HG03521 (cell line): ENCODE measurements around the gene CLIC6.
"Not testable (repeated sequence)": the region's sequence is repeated elsewhere in the genome, so short reads cannot be mapped to it uniquely, and the experiment has no call there.

Source experiments
- ATAC-seq: cut with Tn5 transposase; IDR thresholded peaks from one replicate; pipeline ENCODE4 v1.9.1; 2021; ENCODE audit warnings: mild to moderate bottlenecking, moderate library complexity; ENCODE audit not compliant: unreplicated experiment

The CLIC6 gene

GRCh38 chr21:34651642-34652041, 17.2 kb upstream of the CLIC6 start:
- ATAC-seq: no peak

- no peak for ATAC-seq
These were observed 15.3 kb upstream of the CLIC6 start for GRCh38 chr21:34653522-34653921.

- no peak for ATAC-seq
These were observed 6.9 kb upstream of the CLIC6 start for GRCh38 chr21:34661848-34662247.

GRCh38 chr21:34667761-34668160, 1.0 kb upstream of the CLIC6 start:
- ATAC-seq: no peak

DNA sequence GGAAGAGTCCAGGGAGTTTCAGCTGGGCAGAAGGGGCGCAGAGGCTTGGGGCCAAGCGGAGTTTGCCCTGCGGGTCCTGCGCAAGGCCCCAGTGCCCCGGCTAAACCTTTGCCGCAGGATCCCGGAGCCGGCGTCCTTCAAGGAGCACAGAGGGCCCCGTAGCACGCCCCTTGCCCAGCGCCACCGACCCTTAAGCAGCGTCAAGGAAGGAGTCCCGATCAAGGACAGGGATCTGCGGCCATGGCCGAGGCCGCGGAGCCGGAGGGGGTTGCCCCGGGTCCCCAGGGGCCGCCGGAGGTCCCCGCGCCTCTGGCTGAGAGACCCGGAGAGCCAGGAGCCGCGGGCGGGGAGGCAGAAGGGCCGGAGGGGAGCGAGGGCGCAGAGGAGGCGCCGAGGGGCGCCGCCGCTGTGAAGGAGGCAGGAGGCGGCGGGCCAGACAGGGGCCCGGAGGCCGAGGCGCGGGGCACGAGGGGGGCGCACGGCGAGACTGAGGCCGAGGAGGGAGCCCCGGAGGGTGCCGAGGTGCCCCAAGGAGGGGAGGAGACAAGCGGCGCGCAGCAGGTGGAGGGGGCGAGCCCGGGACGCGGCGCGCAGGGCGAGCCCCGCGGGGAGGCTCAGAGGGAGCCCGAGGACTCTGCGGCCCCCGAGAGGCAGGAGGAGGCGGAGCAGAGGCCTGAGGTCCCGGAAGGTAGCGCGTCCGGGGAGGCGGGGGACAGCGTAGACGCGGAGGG, 520 bp downstream of the CLIC6 start:
- peak; percentile 63 for ATAC-seq

DNA sequence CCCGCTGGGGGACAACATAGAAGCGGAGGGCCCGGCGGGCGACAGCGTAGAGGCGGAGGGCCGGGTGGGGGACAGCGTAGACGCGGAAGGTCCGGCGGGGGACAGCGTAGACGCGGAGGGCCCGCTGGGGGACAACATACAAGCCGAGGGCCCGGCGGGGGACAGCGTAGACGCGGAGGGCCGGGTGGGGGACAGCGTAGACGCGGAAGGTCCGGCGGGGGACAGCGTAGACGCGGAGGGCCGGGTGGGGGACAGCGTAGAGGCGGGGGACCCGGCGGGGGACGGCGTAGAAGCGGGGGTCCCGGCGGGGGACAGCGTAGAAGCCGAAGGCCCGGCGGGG, 1.1 kb downstream of the CLIC6 start:
- not testable (repeated sequence) for ATAC-seq

GRCh38 chr21:34670220-34670961, 1.6 kb downstream of the CLIC6 start:
- ATAC-seq: no peak

- ATAC-seq: no peak
These were observed 2.2 kb downstream of the CLIC6 start for GRCh38 chr21:34670962-34671348.

- ATAC-seq: no peak
These were observed 2.7 kb downstream of the CLIC6 start for GRCh38 chr21:34671462-34671861.

DNA sequence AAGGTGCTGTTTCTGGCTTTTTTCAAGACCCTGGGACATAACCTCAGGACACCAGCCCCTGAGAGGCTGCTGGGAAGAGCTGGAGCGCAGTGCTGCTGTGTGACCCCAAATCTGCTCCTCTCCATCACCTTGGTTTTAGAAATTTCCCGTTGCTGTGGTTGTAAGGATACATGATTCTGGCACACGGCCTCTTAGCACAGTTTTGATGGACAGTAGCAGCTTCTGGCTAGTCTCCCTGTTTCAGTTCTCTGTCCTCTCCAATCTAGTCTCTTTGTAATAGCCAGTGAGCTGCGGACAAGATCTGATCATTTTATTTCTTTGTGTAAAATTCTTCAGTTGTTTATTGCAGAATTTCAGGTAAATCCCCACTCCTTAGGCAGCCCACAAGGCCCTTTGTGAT, 3.1 kb downstream of the CLIC6 start:
- ATAC-seq: no peak

- no peak for ATAC-seq
These were observed 4.2 kb downstream of the CLIC6 start for GRCh38 chr21:34673006-34673405.

DNA sequence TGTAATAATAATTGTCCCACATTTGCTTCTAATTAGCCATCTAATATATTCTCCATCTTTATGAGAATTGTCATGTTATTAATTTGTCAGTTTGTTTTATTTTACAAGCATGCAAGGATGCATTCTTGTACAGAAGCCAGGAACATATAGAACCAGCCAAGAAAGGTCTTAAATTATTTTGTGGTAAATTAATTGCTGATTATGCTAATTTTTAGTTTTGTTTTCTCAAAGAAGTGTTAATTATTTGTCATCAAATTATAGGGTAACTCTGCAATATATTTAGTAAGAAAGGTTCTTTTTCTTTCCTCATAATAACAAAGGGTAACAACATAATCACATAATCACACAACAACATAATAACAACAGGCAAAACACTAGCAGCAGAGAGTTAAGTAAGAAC, 5.7 kb downstream of the CLIC6 start:
- no peak for ATAC-seq

DNA sequence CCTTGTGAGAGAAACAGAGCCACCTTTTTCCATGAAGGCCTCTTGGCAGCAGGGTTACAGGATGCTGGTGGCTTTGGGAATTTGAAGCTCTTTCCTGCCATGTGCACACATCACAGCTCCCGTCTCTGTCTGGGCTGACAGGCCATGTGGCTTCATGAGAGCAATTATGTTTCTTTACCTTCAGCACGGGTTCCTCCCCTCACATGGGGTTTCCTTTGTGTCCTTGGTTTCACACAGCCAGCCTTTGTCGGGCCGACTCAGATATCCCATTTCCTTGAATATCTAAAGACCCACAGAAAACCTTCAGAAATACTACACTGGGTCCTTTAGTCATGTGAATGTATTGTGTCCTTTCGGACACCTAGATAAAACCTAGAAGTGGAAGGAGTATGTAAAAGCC, 7.1 kb downstream of the CLIC6 start:
- no peak for ATAC-seq

DNA sequence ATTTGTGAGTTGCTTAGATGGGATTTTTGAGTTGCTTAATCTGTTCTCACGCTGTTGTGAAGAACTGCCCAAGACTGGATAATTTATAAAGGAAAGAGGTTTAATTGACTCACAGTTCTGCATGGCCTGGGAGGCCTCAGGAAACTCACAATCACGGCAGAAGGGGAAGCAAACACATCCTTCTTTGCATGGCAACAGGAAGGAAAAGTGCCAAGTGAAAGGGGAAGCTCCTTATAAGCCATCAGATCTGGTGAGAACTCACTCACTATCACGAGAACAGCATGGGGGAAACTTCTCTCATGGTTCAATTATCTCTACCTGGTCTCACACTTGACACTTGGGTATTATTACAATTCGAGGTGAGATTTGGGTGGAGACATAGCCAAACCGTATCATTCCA, 10.3 kb downstream of the CLIC6 start:
- ATAC-seq: no peak

DNA sequence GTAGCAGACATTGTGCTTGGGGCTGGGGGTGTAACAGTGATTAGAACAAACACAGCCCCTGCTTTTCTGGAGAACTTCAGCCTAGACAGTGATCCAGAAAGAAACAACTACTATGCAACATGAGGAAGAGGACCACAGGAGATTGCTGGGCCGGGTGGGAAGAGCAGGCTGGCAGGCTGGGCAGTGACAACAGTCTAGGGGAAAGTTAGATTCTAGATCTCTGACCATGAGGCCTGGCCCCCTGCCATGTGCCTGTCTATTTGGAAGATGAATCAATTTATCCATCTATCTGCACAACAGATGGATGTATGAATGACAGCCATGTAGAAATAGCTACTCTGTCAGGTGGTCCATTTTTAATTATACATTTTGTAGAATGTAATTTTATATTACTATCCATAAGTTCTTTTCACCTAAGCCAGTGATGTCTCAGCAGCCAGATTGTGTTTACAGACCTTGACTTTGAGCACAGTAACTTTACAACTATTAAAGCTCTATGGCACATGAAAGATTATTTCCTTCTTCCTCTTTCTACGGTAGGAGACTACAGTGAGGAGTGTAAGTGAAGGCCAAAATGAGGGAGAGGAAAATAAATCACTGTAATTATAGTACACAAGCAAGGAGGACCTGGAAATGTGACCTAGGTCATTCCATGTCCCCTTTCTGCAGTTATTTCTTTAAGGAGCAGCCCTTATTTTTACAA, 15.5 kb downstream of the CLIC6 start:
- ATAC-seq: no peak

DNA sequence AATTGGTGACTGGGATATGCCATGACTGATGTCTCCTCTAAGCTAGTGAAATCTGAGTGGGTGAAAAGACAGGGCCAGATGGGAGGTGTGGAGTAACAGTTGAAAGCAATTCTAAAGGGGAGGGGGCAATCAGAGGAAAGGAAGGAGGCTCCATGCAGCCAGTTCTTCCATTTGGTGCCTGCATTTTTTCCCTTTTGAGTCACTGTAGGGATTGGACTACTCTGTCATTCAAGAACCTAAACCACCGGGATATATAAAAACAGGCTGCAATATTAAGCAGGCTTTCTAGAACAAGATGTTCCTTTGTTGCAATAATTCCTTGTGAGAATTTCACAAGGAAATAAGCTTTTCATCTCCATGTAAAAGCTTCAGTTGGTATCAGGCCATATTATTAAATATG, 18.3 kb downstream of the CLIC6 start:
- ATAC-seq: no peak

DNA sequence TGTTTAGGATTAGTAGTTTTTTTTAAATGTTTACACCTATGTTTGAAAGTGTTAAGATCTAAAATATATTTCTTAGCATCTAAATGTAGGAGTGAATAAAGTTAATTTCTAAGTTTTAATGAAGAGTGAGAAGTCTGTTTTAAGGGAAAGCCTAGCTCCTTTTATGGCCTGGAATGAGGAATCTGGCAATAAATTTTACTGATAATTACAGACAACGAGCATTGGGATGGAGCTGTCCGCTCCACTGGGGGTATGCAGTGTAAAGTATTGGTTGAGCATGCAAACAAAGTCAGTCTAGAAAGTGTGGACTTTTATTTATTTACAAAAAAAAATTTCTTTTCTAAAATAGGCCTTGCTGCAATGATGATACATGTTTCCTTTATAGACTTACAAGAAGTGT, 19.0 kb downstream of the CLIC6 start:
- ATAC-seq: no peak

GRCh38 chr21:34688145-34688544, 19.4 kb downstream of the CLIC6 start:
- ATAC-seq: no peak

DNA sequence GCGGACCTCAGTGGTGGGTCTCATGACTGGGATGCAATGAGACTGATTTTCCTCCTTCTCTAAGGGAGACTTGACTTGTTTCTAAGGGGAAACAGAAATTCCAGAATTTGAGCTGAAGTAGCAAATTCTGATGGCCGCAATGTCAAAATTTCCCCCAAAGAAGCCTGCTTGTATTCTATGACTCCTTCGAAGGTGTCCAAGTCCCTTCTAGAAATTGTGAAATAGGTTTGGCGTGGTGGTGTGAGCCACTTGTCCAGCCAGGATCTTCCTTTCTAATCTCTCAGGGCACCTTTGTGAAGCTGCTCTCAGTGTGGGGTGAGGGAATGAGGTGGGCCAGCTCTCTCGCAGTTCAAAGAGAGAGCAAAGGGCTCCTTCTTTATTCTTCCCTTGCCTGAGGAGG, 19.9 kb downstream of the CLIC6 start:
- no peak for ATAC-seq

DNA sequence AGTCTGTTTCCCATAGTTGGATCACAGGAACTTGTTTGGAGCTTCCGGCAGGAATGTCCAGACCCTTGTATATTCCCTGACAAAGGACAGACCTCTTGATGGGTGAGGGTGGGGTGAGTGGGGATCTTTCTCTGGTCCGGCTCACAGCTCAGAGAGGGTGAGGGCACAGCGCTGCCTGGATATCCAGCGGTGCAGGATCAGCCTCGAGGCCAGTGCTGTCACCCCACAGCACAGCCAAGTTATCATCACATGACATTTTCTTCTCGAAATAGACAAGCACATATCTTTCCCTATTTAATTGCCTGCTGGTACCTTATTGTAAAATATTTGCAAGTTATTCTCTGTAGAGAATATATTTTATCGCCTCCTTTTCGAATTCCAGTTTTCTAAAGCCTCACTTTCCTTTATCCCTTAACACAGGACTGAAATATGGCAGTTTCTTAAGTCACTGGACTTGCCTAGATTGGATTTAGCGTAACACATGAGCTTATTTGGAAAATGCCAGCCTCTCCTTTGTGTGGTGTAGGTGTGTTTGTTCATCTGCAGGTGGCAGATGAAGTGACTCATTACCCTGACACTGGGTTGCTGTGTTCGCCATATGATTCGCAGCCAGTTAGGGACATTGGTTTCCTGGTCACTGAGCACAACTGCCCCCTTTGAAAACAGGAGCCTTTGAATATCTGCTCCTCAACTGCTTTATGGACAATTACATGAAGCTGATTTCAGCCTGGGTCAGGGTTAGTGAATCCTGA, 21.4 kb downstream of the CLIC6 start:
- no peak for ATAC-seq

- ATAC-seq: no peak
These were observed 22.0 kb downstream of the CLIC6 start for GRCh38 chr21:34690793-34691175.
